Gastrocnemius medialis (tissue), 4 donors: ENCODE results near the gene SLC1A3. TPM values are rescaled to one million over a fixed set of nuclear protein-coding genes. Genes with fewer than 3 reads are reported as not detected.

Experiments
- ATAC-seq, 2 donors: fragments of 150-250 bp; one replicate each; pipeline ENCODE4 v1.9.1; 2016
- DNase-seq, 2 donors: peaks; one replicate each; pipeline ENCODE4 v3.0.0-alpha.2; 2019
- H3K27ac ChIP-seq, 4 donors: fragments of 200-600 bp; sonication (generic); 1 replicate in 1 of 4; 2 replicates in 3 of 4; pipeline ENCODE4 v1.5.1; 2016 to 2018; ENCODE audit warnings: mild to moderate bottlenecking in 2 of 4, moderate library complexity in 1 of 4
- H3K27me3 ChIP-seq, 3 donors: fragments of 200-600 bp; sonication (generic) in 2 of 3; 1 replicate in 1 of 3; 2 replicates in 2 of 3; pipeline versions ENCODE4 v1.5.1 to v1.6.0; 2016 to 2019; ENCODE audit warnings: mild to moderate bottlenecking in 1 of 3, moderate library complexity in 1 of 3
- H3K36me3 ChIP-seq, 2 donors: fragments of 200-600 bp; sonication (generic) in 1 of 2; one replicate each; pipeline ENCODE4 v1.5.1; 2017 to 2018
- H3K4me1 ChIP-seq, 2 donors: fragments of 200-600 bp; sonication (generic) in 1 of 2; one replicate each; pipeline ENCODE4 v1.5.1; 2016 to 2017; ENCODE audit warnings: mild to moderate bottlenecking in 2 of 2
- H3K4me3 ChIP-seq, 4 donors: fragments of 200-600 bp; sonication (generic) in 3 of 4; 1 replicate in 1 of 4; 2 replicates in 3 of 4; pipeline ENCODE4 v1.5.1; 2016 to 2019; ENCODE audit warnings: mild to moderate bottlenecking in 2 of 4
- H3K9me3 ChIP-seq, 3 donors: fragments of 200-600 bp; sonication (generic) in 2 of 3; 1 replicate in 1 of 3; 2 replicates in 2 of 3; pipeline ENCODE4 v1.5.1; 2016 to 2019
- POLR2A ChIP-seq, 2 donors: fragments of 450-650 bp; IDR thresholded peaks; one replicate each; pipeline ENCODE4 v1.6.1; 2017; ENCODE audit warnings: antibody characterized with exemption in 2 of 2, mild to moderate bottlenecking in 2 of 2, moderate library complexity in 2 of 2
- in situ Hi-C, 4 donors: fragments of 200-750 bp; cut with MboI; loops; one replicate each; pipeline versions ENCODE4 v1.15.0 to v1.8.0; 2017; ENCODE audit warnings: low sequenced_read_pairs in 4 of 4
- intact Hi-C: fragments of 100-400 bp; cut with DNase I; formaldehyde crosslinking; loops from one replicate; pipeline ENCODE4 v1.15.1; 2023; ENCODE audit warnings: low total_unique reads
- total RNA-seq, 4 donors: library from RNA; depleted of rRNA; stranded (reverse); fragments of >200 nt; gene quantifications; one replicate each; pipeline versions ENCODE4 v1.1.0 to v1.2.3, GENCODE V29; 2016
- TF ChIP-seq, protein P1 (sequence below), 5 experiments: fragments of 450-650 bp in 3 of 5; fragments of 200-600 bp in 2 of 5; sonication (generic) in 2 of 5; IDR thresholded peaks in 4 of 5; conservative IDR thresholded peaks in 1 of 5; 1 replicate in 4 of 5; 2 replicates in 1 of 5; pipeline ENCODE4 v1.5.1; 2016 to 2019; ENCODE audit warnings: antibody characterized with exemption in 5 of 5, mild to moderate bottlenecking in 3 of 5, moderate library complexity in 3 of 5

SLC1A3 gene
- total RNA-seq = 10 to 100 TPM in 3 of 4 donors, 1 to 10 TPM in 1; 5.3 to 69.4 (median 17.4) TPM

DNA sequence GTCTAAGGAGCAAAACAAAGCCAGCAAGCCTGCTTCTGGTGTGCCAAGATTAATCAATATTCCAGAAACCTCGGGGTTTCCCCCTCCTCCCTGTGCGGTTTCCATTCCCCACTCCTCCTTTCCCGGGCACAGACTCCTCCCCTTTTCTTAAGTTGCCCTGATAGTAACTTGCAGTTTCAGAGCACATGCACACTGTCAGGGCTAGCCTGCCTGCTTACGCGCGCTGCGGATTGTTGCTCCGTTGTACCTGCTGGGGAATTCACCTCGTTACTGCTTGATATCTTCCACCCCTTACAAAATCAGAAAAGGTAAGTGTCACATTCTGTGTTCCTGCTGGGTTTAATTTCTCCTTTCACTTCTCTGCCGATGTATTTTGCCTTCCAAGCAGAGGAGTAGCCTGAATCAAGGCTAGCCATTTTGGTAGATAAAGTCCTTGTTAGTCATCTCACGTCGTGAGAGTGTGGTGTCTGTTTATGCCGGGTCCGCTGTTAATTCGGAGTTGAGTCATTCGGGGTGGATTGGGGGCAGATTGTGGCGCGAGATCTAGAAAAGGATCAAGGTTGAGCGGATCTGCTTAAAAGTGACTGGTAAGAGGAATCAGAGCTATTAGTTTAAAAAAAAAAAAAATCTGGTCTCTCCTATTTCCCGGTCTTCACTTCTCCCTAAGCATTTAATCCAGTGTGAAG is at the start of gene SLC1A3:
TSS of gene SLC1A3 (plus strand) at position 179 of the 686 bp plus-strand sequence. CDS start 1,818 bp downstream, outside the sequence.
- TF ChIP-seq, protein P1, sequence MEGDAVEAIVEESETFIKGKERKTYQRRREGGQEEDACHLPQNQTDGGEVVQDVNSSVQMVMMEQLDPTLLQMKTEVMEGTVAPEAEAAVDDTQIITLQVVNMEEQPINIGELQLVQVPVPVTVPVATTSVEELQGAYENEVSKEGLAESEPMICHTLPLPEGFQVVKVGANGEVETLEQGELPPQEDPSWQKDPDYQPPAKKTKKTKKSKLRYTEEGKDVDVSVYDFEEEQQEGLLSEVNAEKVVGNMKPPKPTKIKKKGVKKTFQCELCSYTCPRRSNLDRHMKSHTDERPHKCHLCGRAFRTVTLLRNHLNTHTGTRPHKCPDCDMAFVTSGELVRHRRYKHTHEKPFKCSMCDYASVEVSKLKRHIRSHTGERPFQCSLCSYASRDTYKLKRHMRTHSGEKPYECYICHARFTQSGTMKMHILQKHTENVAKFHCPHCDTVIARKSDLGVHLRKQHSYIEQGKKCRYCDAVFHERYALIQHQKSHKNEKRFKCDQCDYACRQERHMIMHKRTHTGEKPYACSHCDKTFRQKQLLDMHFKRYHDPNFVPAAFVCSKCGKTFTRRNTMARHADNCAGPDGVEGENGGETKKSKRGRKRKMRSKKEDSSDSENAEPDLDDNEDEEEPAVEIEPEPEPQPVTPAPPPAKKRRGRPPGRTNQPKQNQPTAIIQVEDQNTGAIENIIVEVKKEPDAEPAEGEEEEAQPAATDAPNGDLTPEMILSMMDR (IDR thresholded peaks at IDR 0.05 in 4 of 5, conservative IDR thresholded peaks at IDR 0.05 in 1 of 5) = no peak
- peak; percentile 77 to 92 for TF ChIP-seq POLR2A (IDR thresholded peaks at IDR 0.05)
- Histone ChIP-seq H3K27ac (peak within 1 kb of the TSS; percentile 75 to 94 (median 91)), H3K4me1 (peaks cover 21 to 34% of the 10 kb centered on the region in 2 donors), H3K36me3 (no peaks in the 10 kb centered on the region), H3K4me3 (peak within 1 kb of the TSS; percentile 59 to 83 (median 76)), H3K9me3 (no peaks in the 10 kb centered on the region), H3K27me3 (no peaks in the 10 kb centered on the region)
- ATAC-seq (peak; percentile 94 to 95), DNase-seq (peak; percentile 64 to 72)
- in situ Hi-C loops (loop anchor here in 1 of 4 donors (10.0 kb wide), 1 partner anchor 88 kb away; no protein-coding TSS in a partner anchor), intact Hi-C loops (loop anchor here (2.0 to 10.0 kb wide), 3 partner anchors 86 to 276 kb away; no protein-coding TSS in a partner anchor)

DNA sequence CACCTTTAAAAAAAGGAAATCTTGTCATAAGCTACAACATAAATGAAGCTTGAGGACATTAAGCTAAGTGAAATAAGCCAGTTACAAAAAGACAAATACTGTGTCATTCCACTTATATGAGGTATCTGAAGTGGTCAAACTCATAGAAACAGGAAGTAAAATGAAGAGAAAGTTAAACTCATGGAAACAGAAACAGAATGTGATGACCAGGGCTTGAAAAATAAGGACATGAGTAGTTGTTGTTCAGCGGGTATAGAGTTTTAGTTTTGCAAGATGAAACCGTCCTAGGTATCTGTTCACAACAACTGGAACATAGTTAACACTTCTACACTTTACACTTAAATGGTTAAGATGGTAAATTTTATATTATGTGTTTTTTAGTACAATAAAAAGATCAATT is 47.8 kb upstream of the SLC1A3 start:
- Histone ChIP-seq H3K9me3 (no peaks in the 10 kb centered on the region), H3K27ac (no peak overlapping the region), H3K4me3 (no peak overlapping the region), H3K27me3 (no peaks in the 10 kb centered on the region), H3K4me1 (no peaks in the 10 kb centered on the region), H3K36me3 (no peaks in the 10 kb centered on the region)
- in situ Hi-C loops = no loop called here
- TF ChIP-seq, protein P1 (IDR thresholded peaks at IDR 0.05 in 4 of 5, conservative IDR thresholded peaks at IDR 0.05 in 1 of 5) = no peak
- TF ChIP-seq POLR2A (IDR thresholded peaks at IDR 0.05) = no peak
- ATAC-seq = no peak
- no peak for DNase-seq
- intact Hi-C loops = no loop called here

DNA sequence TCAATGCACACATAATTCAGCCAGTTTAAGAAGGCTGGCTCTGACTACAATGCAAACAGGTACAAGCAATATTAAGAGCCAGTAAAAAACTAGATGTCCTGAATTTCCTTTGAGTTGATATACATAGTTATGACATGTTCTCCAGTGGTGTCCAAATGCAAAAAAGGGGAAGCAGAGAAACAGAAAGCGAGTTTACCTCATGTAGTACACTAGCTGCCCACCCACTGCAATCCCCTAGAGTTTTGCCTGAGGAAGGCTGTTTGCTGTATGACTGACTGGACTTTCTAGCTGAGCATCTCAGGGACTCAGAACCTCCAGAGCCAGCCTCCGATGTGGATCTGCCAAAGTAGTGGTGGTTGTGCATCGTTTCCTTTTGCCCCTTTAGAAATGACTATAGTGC is 44.8 kb upstream of the SLC1A3 start:
- TF ChIP-seq, protein P1 (IDR thresholded peaks at IDR 0.05 in 4 of 5, conservative IDR thresholded peaks at IDR 0.05 in 1 of 5) = no peak
- no peak for TF ChIP-seq POLR2A (IDR thresholded peaks at IDR 0.05)
- Histone ChIP-seq H3K9me3 (no peaks in the 10 kb centered on the region), H3K27ac (no peak overlapping the region), H3K4me1 (no peaks in the 10 kb centered on the region), H3K27me3 (no peaks in the 10 kb centered on the region), H3K36me3 (no peaks in the 10 kb centered on the region), H3K4me3 (no peak overlapping the region)
- intact Hi-C loops = no loop called here
- DNase-seq (no peak), ATAC-seq (no peak)
- in situ Hi-C loops = no loop called here

DNA sequence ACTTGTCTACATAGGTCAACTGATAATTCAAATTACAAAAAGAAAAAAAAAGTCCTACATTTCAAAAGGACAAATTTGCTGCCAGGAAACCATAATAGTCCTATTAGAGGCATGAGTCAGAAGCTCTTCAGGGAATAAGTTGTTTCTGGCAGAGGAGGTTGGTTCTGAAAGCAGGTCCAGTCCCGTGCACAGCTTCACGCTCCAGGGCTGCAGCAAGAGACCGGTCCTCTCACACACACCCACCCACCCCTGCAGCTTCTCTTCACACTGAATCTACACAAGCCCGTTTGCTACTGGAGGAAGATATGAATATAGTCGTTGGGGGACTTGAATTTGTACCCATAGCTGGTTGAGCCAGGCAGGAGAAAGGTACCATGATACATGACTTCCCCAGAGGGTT is 36.9 kb upstream of the SLC1A3 start:
- no peaks in the 10 kb centered on the region for H3K4me1 ChIP-seq
- H3K9me3 ChIP-seq = no peaks in the 10 kb centered on the region
- H3K4me3 ChIP-seq = no peak overlapping the region
- no peaks in the 10 kb centered on the region for H3K36me3 ChIP-seq
- DNase-seq (peak in 1 of 2 donors; percentile 7), ATAC-seq (peak in 1 of 2 donors; percentile 58)
- in situ Hi-C loops = no loop called here
- H3K27ac ChIP-seq = no peak overlapping the region
- no peaks in the 10 kb centered on the region for H3K27me3 ChIP-seq
- TF ChIP-seq POLR2A (IDR thresholded peaks at IDR 0.05) = no peak
- TF ChIP-seq, protein P1 (IDR thresholded peaks at IDR 0.05 in 4 of 5, conservative IDR thresholded peaks at IDR 0.05 in 1 of 5) = no peak
- intact Hi-C loops = no loop called here
